Neural progenitor cell (in vitro differentiated cells): Measurements from ENCODE around the gene SDK2.

Experiments used
- EZH2 ChIP-seq: fragments of 200-600 bp; sonication (generic); IDR thresholded peaks from 2 replicates; pipeline ENCODE4 v1.6.1; 2017; ENCODE audit warnings: antibody characterized with exemption, mild to moderate bottlenecking, moderate library complexity
- EZH2phosphoT487 ChIP-seq: fragments of 200-600 bp; sonication (generic); IDR thresholded peaks from 2 replicates; pipeline ENCODE4 v1.6.1; 2017; ENCODE audit warnings: antibody characterized with exemption
- TF ChIP-seq, protein P1 (sequence below): fragments of 200-600 bp; sonication (generic); IDR thresholded peaks from 2 replicates; pipeline ENCODE4 v1.5.1; 2017; ENCODE audit warnings: antibody characterized with exemption, mild to moderate bottlenecking

DNA sequence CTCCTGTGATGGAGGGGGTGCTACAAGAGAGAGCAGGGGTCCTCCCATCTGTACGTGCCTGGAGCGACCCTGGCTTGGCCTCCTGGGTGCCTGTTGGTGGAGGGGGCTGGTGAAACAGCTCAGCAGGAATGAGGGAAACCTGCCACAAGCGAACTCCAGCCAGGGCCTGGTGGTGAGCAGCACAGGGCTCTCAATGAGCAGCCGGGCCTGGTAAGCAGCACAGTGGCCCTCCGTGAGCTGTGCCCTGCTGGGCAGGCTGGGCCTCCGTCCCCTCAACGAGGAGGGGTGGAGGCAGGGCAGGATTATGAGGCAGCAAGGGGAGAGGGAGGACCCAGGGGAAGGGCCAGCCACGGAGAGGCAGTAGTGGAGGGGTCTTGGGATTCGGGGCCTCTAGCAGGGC lies 101.9 kb downstream of the SDK2 start:
- TF ChIP-seq, protein P1, sequence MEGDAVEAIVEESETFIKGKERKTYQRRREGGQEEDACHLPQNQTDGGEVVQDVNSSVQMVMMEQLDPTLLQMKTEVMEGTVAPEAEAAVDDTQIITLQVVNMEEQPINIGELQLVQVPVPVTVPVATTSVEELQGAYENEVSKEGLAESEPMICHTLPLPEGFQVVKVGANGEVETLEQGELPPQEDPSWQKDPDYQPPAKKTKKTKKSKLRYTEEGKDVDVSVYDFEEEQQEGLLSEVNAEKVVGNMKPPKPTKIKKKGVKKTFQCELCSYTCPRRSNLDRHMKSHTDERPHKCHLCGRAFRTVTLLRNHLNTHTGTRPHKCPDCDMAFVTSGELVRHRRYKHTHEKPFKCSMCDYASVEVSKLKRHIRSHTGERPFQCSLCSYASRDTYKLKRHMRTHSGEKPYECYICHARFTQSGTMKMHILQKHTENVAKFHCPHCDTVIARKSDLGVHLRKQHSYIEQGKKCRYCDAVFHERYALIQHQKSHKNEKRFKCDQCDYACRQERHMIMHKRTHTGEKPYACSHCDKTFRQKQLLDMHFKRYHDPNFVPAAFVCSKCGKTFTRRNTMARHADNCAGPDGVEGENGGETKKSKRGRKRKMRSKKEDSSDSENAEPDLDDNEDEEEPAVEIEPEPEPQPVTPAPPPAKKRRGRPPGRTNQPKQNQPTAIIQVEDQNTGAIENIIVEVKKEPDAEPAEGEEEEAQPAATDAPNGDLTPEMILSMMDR, result no peak
- no peak for TF ChIP-seq EZH2
- no peak for TF ChIP-seq EZH2phosphoT487
